ENCODE results near the gene GAMT. TPM values are rescaled to one million over a fixed set of nuclear protein-coding genes. Genes with fewer than 3 reads are reported as not detected.

Gene GAMT
- total and polyA plus RNA-seq, 2 of the 13 experiments (the other 11 are each of a cell fraction or from before 2014, with no cell fraction given) = 115 to 124 TPM

DNA sequence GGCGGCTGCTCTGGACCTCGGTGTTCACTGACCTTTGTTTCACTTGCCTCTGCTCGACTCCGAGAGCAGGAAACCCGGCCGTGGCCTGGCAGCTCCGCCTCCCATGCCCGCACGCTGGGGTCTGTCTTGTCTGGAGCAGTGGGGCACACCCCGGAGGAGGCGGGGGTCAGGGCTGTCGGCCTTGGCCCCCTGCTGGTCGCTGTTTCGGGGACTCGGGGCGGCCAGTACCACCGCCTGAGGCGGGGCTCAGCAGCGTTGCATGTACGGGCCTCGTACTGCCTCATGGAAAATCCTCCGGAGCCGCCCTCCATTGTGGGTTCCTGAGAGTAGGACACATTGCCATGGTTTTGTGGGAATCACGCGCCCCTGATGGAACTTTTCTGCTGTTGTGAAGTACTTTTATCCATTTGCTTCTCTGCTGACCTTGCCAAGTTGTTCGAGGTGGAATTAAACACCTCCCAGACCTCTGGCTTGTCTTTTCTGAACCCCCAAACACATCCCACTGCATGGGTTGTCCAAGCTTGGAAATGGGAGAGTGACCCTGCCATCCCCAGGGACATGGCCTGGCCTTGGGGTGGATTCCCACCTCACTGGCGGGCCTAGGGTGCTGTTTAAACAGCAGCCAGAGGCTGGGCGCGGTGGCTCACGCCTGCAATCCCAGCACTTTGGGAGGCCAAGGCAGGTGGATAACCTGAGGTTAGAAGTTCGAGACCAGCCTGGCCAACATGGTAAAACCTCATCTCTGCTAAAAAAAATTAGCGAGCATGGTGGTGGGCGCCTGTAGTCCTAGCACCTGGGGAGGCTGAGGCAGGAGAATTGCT is 23.2 kb downstream of the GAMT start (continued):
- no peak for TF ChIP-seq ZNF432 (CRISPR knock-in tag; IDR thresholded peaks at IDR 0.05; ENCODE audit: borderline replicate concordance)
- TF ChIP-seq HIC2 (CRISPR knock-in tag; IDR thresholded peaks at IDR 0.05; ENCODE audit: low read depth) = 0 out of 2 replicates have a peak, but pooled peaks have one; percentile 27
- no peak for TF ChIP-seq MIER3 (CRISPR knock-in tag; IDR thresholded peaks at IDR 0.05; ENCODE audit: borderline replicate concordance)
- no peak for TF ChIP-seq PCBP1 (IDR thresholded peaks at IDR 0.05; ENCODE audit: borderline replicate concordance, low read depth, low read length)
- peak; percentile 18; the same call in 1 of the 2 replicates for TF ChIP-seq SALL1 (CRISPR knock-in tag; IDR thresholded peaks at IDR 0.05)
- TF ChIP-seq, protein P1, sequence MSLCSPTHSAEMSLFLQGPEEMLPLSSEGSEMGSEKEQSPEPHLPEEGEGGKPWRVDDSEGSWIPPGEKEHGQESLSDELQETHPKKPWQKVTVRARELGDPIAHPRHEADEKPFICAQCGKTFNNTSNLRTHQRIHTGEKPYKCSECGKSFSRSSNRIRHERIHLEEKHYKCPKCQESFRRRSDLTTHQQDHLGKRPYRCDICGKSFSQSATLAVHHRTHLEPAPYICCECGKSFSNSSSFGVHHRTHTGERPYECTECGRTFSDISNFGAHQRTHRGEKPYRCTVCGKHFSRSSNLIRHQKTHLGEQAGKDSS (CRISPR knock-in tag; IDR thresholded peaks at IDR 0.05; ENCODE audit: borderline replicate concordance, low read depth) = no peak
- TF ChIP-seq ZFX (CRISPR knock-in tag; IDR thresholded peaks at IDR 0.05; ENCODE audit: low read depth) = peak; percentile 34
- TF ChIP-seq WIZ (CRISPR knock-in tag; IDR thresholded peaks at IDR 0.05) = no peak
- TF ChIP-seq, protein P2, sequence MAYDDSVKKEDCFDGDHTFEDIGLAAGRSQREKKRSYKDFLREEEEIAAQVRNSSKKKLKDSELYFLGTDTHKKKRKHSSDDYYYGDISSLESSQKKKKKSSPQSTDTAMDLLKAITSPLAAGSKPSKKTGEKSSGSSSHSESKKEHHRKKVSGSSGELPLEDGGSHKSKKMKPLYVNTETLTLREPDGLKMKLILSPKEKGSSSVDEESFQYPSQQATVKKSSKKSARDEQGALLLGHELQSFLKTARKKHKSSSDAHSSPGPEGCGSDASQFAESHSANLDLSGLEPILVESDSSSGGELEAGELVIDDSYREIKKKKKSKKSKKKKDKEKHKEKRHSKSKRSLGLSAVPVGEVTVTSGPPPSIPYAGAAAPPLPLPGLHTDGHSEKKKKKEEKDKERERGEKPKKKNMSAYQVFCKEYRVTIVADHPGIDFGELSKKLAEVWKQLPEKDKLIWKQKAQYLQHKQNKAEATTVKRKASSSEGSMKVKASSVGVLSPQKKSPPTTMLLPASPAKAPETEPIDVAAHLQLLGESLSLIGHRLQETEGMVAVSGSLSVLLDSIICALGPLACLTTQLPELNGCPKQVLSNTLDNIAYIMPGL (CRISPR knock-in tag; IDR thresholded peaks at IDR 0.05; ENCODE audit: borderline replicate concordance in 1 of 2, low read depth in 1 of 2) = 0 out of 4 replicates have a peak, but pooled peaks of 1 of the 2 experiments have one; percentile 19
- TF ChIP-seq, protein P3, sequence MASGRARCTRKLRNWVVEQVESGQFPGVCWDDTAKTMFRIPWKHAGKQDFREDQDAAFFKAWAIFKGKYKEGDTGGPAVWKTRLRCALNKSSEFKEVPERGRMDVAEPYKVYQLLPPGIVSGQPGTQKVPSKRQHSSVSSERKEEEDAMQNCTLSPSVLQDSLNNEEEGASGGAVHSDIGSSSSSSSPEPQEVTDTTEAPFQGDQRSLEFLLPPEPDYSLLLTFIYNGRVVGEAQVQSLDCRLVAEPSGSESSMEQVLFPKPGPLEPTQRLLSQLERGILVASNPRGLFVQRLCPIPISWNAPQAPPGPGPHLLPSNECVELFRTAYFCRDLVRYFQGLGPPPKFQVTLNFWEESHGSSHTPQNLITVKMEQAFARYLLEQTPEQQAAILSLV (CRISPR knock-in tag; IDR thresholded peaks at IDR 0.05; ENCODE audit: borderline replicate concordance) = 0 out of 2 replicates have a peak, but pooled peaks have one; percentile 7
- 0 out of 2 replicates have a peak, but pooled peaks have one; percentile 44 for TF ChIP-seq HNRNPL (IDR thresholded peaks at IDR 0.05; ENCODE audit: low read depth, low read length)
- peak; percentile 75; the same call in 1 of the 2 replicates for TF ChIP-seq ZNF331 (CRISPR knock-in tag; IDR thresholded peaks at IDR 0.05)
- TF ChIP-seq CTCF (CRISPR knock-in tag; IDR thresholded peaks at IDR 0.05) = peak; percentile 55
- no peak for TF ChIP-seq ZNF292 (CRISPR knock-in tag; IDR thresholded peaks at IDR 0.05; ENCODE audit: borderline replicate concordance, low read depth)
- TF ChIP-seq ZNF224 (CRISPR knock-in tag; IDR thresholded peaks at IDR 0.05) = no peak
- no peak for TF ChIP-seq ZNF503 (CRISPR knock-in tag; IDR thresholded peaks at IDR 0.05)
- TF ChIP-seq ZNF782 (CRISPR knock-in tag; IDR thresholded peaks at IDR 0.05; ENCODE audit: borderline replicate concordance) = no peak

Data from HepG2 (cell line).